Measurements from ENCODE around the gene BMP8B.

DNA sequence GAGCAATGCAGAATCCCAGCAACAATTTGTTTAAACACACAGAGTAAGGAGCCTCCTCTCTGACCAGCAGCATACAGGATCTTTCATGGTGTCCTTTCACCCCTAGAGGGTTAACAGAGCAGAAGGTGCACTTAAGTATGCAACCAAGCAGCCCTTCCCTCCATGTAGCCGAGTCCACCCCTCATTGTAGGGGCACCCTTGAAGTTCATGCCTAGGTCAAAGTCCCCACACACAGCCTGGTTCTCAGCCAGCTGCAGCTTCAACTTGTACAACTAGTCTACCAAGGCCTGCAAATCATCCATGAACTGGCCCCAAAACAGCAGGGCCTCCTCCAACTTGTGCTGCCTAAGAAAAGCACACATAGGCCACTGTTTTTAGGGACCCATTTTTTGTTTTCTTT, 7.0 kb upstream of the BMP8B start:
- TF ChIP-seq, protein P1, sequence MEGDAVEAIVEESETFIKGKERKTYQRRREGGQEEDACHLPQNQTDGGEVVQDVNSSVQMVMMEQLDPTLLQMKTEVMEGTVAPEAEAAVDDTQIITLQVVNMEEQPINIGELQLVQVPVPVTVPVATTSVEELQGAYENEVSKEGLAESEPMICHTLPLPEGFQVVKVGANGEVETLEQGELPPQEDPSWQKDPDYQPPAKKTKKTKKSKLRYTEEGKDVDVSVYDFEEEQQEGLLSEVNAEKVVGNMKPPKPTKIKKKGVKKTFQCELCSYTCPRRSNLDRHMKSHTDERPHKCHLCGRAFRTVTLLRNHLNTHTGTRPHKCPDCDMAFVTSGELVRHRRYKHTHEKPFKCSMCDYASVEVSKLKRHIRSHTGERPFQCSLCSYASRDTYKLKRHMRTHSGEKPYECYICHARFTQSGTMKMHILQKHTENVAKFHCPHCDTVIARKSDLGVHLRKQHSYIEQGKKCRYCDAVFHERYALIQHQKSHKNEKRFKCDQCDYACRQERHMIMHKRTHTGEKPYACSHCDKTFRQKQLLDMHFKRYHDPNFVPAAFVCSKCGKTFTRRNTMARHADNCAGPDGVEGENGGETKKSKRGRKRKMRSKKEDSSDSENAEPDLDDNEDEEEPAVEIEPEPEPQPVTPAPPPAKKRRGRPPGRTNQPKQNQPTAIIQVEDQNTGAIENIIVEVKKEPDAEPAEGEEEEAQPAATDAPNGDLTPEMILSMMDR (IDR thresholded peaks at IDR 0.05), result no peak
- TF ChIP-seq POLR2A (IDR thresholded peaks at IDR 0.05), result no peak
